ENCODE measurements around the gene CDKN1A.
"Not testable (repeated sequence)": the region's sequence is repeated elsewhere in the genome, so short reads cannot be mapped to it uniquely, and the experiment has no call there.

CDKN1A gene

DNA sequence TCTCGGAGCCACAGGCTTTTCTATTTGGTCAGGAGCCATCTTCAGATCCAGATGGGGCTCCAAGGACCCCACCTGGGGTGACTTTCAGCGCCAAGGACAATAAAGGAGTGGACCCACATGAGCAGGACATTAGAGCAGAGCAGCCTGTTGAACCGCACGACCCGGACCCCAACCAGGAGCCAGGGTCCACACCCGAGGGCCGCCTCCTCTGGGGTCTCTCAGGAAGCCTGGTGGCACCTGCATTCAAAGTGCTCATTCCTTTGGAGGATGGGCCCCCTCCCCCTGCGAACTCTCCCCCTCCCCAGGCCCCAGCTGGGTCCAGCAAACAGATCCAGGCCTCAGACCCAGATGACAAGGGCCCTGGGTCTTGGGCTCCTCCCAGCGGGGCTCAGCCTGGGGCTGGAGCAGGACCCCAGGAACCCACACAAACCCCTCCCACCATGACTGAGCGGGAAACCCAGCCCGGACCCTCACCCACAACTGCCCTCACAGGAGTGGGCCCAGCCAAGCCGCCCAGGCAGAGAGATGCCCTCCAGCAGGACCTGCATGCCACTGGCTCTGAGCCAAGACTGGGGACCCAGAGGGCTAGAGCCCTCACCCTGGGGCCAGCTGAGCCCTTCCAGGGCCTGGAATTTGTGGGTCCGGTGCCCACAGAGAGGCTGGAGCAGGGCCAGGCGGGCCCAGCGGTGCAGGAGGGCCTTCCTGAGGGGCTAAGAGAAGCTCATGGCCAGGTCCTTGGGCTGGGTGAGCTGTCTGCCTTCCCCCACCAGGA lies 43.0 kb downstream of the CDKN1A start:
- DNase-seq, result no peak

DNA sequence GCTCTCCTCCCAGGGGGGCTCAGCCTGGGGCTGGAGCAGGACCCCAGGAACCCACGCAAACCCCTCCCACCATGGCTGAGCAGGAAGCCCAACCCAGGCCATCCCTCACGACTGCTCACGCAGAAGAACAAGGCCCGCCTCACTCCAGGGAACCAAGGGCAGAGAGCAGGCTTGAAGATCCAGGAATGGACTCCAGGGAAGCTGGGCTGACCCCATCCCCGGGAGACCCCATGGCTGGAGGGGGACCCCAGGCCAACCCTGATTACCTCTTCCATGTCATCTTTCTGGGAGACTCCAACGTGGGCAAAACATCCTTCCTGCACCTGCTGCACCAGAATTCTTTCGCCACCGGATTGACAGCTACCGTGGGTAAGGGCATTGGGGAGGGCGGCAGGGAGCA lies 43.9 kb downstream of the CDKN1A start:
- DNase-seq, result no peak

DNA sequence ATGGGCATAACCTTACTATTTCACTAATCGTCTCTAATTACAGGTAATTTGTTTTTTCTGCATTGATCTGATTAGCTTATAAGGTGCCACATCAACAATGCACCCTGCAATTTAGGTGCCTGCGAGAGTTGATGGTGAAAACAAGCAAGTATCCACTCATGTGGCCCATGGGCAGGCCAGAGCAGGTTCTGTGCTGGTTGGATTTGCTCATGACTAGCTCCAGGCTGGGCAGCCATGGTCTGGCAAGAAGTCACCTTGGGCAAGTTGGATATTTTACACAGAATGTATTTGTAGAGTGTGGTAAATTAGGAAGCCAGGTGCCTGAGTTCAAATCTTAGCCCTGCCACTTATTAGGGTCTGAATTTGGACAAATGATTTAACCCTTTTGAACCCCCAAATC lies 44.4 kb downstream of the CDKN1A start:
- DNase-seq, result no peak

DNA sequence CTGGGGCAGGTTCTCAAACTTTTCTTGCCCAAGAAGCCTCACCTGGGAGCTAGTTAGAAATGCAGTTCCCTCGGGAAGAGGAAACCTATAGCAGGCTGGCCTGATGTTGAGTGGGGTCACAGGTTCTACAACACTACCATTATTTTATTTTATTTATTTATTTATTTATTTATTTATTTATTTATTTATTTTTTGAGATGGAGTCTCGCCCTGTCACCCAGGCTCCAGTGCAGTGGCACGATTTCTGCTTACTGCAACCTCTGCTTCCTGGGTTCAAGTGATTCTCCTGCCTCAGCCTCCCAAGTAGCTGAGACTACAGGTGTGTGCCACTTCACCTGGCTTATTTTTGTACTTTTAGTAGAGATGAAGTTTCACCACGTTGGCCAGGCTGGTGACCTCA lies 45.5 kb downstream of the CDKN1A start:
- DNase-seq, result not testable (repeated sequence)

DNA sequence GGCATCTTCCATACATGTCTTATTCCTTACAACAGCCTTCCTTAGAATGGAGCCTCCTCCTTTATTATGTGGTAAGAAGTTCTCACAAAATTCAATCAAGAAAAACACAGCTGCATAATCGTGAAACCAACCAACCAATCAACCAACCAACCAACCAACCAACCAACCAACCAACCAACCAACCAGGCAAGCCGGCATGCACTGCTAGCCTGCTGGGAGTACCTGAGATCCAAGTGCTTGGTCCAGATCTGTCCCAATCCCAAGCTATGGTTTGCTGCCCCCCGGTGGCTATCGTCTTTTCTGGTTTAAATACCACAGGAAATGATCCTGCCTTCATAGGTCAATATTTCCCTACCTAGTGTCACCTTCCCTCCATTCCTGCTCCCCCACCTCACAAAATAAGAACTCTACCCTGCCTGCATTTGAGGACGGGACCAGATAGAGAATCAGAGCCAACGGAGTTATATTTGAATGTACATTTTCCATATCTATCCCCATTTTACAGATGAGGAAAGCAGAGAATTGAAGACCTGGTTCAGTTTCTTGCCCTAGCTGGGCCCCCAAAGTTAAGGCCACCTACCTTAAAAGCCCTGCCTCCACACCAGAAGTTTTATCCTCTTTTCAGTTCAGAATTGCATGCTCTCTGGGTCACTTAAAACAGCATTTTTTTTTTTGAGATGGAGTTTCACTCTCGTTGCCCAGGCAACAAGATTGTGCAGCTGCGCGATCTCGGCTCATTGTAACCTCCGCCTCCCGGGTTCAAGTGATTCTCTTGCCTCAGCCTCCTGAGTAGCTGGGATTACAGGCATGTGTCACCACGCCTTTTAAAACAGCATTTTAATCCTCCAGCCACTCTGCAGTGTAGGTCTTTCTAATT lies 46.2 kb downstream of the CDKN1A start:
- peak; percentile 69 to 86 (median 80) for DNase-seq

DNA sequence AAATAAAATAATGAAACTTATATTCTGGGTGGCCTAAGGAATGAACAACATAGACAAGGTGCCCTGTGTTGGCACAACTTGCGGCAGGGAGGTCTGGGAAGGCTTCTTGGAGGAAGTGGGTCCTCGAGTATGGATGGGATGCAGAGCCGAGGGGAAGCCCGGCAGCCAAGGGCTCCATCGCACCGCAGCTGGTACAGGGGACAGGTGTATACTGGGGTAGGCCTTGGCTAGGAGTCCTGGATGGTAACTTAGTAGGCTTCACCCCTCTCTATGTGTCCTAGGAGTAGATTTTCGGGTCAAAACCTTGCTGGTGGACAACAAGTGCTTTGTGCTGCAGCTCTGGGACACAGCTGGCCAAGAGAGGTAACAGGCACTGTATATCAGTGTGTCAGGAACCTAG lies 47.1 kb downstream of the CDKN1A start:
- no peak for DNase-seq

DNA sequence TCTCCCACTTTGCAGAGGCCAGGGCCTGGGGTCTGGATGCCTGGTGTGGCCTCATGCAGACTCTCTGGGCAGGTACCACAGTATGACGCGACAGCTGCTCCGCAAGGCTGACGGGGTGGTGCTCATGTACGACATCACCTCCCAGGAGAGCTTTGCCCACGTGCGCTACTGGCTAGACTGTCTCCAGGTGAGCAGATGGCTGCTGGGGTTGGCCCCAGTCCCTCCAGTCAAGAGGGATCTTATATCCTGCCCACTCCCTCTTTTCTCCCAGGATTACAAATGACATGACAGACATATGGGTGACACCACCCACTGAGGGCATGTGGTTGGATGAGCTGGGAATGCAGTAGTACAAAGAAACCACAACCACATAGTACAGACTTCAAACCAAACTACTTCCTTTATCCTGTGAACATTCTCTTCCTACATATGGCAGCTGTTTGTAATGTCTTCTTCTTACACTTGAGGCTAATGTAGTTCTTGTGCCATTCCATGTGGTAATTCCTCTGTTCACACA lies 49.0 kb downstream of the CDKN1A start:
- DNase-seq, result peak; percentile 77 to 94 (median 87)

DNA sequence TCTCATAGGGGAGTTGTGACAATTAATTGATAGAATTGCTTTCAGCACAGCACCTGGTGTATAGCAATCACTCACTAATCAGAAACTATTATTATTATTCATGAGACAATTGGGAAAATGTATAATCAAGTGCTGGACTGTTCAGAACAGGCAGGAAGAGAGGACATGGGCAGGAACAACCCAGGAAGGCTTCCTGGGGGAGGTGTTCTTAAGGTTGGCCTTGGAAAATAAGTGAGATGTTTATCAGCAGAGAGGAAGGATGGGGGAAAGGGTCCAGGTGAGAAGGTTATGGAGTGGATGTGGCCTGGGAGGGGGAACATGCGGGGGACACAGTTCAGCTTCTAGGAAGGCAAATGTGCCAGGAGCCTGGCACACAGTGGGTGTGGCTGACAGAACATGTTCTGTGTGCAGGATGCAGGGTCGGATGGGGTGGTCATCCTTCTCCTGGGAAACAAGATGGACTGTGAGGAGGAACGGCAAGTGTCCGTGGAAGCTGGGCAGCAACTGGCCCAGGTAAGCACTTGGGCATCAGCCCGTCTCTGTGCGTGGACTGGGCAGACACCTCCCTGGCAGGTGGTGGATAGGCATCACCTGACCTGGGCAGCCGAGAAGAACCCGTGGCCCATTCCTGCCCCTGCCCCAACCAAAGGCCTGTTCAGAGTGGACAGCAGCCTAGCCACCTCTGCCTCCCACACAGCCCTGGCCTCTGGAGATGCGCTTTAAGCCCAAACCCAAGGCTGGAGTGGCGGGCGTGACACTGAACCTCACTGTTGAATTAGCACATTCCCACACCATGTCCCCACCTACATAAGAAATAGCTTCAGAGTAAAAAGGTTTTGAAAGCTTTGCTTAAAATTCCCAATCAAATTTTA lies 50.0 kb downstream of the CDKN1A start:
- no peak for DNase-seq

DNA sequence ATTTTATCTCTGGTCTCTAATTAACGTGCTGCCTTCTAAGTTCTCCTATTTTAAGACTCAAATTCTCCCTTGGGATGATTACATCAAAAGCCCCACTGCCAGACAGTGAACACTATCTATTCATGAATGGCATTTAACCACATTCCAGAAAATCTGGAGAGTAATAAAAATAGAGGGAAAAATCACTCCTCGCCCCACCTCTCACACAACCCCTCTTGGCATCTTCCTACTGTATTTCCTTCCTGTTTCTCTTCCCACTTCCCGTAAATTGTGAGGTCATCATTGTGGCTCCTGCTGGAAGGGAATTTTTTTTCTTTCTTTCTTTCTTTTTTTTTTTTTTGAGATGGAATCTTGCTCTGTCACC lies 50.6 kb downstream of the CDKN1A start:
- peak in 2 of 4 experiments; percentile 38 to 41 for DNase-seq

DNA sequence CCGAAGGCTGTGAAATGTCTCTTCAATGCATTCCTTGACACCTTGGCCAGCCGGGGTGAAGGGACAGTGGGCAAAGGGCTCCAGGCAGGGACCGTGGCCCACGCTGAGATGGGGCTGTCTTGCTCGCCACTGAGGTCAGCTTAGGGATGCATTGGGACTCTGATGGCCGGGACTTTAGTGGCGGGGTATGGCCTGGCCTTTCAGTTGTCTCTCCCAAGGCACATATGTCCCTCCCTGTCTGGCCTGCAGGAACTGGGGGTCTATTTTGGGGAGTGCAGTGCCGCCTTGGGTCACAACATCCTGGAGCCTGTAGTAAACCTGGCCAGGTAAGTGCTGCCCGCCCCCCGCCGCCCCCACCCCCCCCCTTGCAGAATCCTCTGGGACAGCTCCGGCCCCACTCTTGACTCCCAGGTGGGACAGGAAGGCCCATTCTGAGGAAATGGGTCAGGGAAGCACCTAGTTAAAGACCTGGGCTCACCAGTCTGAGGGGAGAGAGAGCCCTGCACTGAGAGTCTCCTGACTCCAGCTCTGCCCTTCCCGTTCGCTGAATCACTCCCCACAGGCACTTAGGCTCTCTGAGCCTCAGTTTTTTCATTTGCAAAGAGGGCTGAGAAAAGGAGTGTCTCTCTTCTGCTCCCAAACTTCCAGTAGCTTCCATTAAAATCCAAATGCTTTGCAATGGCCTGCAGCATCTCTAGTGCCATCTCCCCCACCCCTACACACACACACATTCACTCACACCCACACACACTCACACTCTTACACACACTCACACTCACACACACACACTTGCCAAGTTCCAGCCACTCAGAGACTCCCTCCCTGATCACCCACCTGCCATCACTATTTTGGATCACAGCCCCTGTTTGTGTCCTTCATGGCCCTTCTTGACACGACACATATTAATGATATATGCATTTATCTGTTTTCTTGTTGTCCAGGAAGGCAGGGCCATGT lies 52.2 kb downstream of the CDKN1A start:
- no peak for DNase-seq

DNA sequence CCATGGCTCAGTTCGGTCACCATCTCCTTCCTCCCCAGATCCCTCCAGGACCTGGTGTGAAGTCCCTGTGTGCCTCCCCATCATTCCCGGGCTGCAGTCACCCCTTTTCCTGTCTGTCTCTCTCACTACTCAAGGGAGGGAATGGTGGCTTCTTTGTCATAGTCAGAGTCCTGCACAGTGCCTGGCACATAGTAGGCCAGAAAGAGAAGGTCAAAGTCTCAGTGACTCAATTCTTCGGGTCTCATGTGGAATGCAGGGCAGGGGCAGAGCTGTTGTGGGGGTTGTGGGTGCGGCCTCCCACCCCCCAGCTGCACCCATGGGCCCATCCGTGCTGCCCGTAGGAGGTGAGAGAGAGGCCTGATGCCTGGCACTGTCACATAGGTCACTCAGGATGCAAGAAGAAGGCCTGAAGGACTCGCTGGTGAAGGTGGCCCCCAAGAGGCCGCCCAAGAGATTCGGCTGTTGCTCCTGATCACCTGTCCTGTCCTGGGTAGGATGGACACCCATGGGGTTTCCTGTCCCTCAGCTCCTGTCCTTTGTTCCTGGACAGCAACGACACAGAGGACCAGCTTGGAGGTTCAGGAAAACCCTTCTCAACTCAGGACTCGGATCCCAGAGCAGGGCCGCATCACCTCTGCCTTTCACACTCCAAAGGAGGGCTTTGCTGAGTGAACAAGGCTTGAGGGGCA lies 53.3 kb downstream of the CDKN1A start:
- DNase-seq, result peak in 1 of 4 experiments; percentile 9

DNA sequence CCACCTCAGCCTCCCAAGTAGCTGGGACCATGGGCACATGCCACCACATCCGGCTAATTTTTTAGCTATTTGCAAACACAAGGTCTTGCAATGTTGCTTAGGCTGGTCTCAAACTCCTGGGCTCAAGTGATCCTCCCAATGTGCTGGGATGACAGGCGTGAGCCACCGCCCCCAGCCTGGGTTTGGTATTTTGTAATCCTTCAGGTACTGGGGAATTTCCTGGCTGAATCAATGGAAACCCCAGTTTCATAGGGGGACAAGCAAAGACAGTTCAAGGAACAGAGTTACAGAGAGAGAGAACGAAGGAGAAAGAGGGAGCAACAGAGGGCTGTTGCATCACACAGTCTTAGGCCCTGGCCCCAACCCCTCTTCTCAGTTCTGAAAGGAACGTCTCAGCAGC lies 54.8 kb downstream of the CDKN1A start:
- peak in 1 of 4 experiments; percentile 2 for DNase-seq

DNA sequence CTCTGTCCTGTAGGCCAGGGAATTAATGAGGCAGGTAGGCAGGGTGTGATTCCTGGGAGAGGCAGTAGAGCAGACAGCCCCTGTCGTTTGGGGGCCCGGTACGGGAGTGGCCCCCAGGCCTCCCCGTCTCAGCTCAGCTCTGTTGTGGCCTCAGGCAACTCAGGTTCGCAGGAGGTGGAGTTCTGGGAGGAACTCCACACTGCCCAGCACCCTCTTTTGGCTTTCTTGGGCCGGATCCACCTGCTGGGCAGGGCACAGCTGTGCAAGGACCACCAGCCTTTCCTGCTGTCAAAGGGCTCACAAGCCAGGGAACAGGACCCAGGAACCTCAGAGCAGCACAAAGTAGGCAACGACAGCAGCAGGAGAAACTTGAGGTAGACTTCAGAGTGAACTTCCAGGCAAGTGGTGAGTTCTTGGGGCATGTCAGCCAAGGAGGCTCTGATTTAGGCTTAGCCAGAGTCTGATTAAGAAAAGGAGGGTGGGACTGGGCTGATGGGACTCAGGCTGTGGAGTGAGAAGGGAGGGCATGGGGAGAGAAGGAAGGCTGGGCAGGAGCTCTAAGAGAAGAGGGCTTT lies 56.1 kb downstream of the CDKN1A start:
- no peak for DNase-seq

DNA sequence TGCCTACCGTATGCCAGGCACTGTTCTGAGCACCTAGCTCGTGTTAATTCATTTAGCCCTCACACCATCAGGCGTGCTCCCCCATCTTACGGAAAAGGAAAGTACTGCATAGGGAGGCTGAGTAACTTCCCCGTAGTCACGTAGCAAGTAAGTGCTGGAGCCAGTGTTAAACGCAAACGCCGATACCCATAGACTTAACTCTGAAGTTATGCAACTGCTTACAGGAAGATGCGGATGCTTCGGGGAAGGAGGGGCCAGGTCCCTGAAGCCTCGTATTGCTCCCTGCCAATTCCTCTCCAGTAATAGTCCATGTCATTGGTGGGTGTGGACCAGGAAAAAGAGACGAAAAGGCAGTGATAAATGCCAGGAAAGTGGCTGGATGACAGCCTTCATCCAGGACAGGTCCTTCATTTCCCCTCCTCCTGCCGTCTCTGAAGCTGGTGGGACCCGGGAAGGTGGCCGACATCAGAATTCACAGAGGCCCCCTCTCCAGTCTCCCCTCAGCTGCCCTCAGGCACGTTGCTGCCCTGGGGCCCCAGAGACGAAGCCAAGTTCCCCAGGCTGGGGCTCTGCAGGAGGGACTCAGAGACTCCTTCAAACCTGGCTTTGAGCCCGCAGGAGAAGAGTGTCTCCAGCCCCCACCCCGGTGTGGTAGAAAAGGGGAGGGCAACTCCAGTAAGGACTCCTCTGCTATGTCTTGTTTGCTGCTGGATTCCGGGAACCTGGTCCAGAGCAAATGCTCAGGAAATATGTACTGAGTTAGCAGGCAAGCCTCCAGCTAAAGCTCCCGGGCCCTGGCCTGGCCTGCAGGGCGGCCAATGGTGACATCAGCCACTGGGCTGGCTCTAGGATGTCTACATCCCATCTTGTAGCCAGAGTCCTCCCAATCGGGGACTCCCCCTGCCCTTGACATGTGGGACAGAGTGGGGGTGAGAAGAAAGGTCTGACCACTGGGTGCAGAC lies 56.9 kb downstream of the CDKN1A start:
- peak; percentile 54 to 83 (median 74) for DNase-seq

Measured in suppressor macrophage (primary cell).